Lower leg skin (tissue), 3 donors: ENCODE results near the gene ARL11.

Experiments used
- CTCF ChIP-seq, 3 donors: fragments of 450-650 bp; IDR thresholded peaks; one replicate each; pipeline ENCODE4 v1.5.1; 2016; ENCODE audit warnings: antibody characterized with exemption in 3 of 3, mild to moderate bottlenecking in 3 of 3, moderate library complexity in 2 of 3
- POLR2A ChIP-seq, 2 donors: fragments of 450-650 bp; IDR thresholded peaks; one replicate each; pipeline ENCODE4 v1.6.1; 2016 to 2017; ENCODE audit warnings: antibody characterized with exemption in 2 of 2, mild to moderate bottlenecking in 1 of 2, moderate library complexity in 1 of 2

GRCh38 chr13:49667773-49668172 lies 39.5 kb downstream of the ARL11 start:
- no peak for TF ChIP-seq POLR2A (IDR thresholded peaks at IDR 0.05)
- TF ChIP-seq CTCF (IDR thresholded peaks at IDR 0.05) = no peak
